Measurements from ENCODE around the gene CACNA1F. TPM values are rescaled to one million over a fixed set of nuclear protein-coding genes. Genes with fewer than 3 reads are reported as not detected.

Gene CACNA1F
- total RNA-seq, 1 experiment from 2014 or later = not detected

- Mint-ChIP-seq H3K27ac (ENCODE audit: low read depth, unreplicated experiment) (no peak overlapping the region), H3K9me3 (ENCODE audit: unreplicated experiment) (peaks cover 12% of the 10 kb centered on the region), H3K27me3 (ENCODE audit: insufficient read depth, unreplicated experiment) (no peaks in the 10 kb centered on the region), H3K36me3 (ENCODE audit: insufficient read depth, unreplicated experiment) (no peaks in the 10 kb centered on the region), H3K4me1 (ENCODE audit: insufficient read depth, unreplicated experiment) (no peaks in the 10 kb centered on the region), H3K4me3 (ENCODE audit: unreplicated experiment) (no peak overlapping the region)
- ChIA-PET POLR2A (no interaction called here), CTCF (interaction anchor here (0.6 to 1.1 kb wide), 2 partner anchors 19 to 127 kb away, joined by 3 to 4 read pairs; no protein-coding TSS in a partner anchor)
- BruUV-seq (replicated peaks) = no TSS peak
- DNase-seq (ENCODE audit: unreplicated experiment) = no peak
- intact Hi-C loops (cut with micrococcal nuclease) = no loop called here
- TF ChIP-seq, protein P1, sequence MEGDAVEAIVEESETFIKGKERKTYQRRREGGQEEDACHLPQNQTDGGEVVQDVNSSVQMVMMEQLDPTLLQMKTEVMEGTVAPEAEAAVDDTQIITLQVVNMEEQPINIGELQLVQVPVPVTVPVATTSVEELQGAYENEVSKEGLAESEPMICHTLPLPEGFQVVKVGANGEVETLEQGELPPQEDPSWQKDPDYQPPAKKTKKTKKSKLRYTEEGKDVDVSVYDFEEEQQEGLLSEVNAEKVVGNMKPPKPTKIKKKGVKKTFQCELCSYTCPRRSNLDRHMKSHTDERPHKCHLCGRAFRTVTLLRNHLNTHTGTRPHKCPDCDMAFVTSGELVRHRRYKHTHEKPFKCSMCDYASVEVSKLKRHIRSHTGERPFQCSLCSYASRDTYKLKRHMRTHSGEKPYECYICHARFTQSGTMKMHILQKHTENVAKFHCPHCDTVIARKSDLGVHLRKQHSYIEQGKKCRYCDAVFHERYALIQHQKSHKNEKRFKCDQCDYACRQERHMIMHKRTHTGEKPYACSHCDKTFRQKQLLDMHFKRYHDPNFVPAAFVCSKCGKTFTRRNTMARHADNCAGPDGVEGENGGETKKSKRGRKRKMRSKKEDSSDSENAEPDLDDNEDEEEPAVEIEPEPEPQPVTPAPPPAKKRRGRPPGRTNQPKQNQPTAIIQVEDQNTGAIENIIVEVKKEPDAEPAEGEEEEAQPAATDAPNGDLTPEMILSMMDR (IDR thresholded peaks at IDR 0.05; ENCODE audit: unreplicated experiment) = no peak
These were observed 23.5 kb downstream of the CACNA1F start for GRCh38 chrX:49209434-49210251.

DNA sequence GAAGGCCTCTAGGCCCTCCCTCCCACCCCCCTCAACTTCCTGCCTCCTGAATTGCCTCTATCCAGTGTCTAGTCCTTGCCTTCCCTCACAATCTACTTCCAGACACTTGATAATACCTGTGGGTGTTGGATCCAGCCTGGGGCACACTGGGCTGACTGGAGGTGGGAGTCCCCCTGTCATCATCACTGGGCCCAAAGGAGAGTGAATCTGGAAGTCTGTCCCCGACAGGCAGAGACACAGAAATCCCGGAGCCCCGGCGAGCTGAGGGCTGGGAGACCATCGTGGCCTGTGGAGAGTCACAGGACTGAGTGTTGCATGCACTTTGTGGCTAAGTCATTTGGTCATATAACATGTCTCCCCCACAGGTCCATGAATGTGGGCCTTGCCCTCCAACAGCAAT is 24.7 kb downstream of the CACNA1F start:
- Mint-ChIP-seq H3K27ac (ENCODE audit: low read depth, unreplicated experiment) (no peak overlapping the region), H3K27me3 (ENCODE audit: insufficient read depth, unreplicated experiment) (no peaks in the 10 kb centered on the region), H3K36me3 (ENCODE audit: insufficient read depth, unreplicated experiment) (no peaks in the 10 kb centered on the region), H3K4me1 (ENCODE audit: insufficient read depth, unreplicated experiment) (no peaks in the 10 kb centered on the region), H3K9me3 (ENCODE audit: unreplicated experiment) (peaks cover 9% of the 10 kb centered on the region), H3K4me3 (ENCODE audit: unreplicated experiment) (no peak overlapping the region)
- CTCF ChIA-PET = interaction anchor here (1.1 to 1.8 kb wide), 2 partner anchors 16 to 20 kb away, joined by 4 to 6 read pairs; no protein-coding TSS in a partner anchor
- DNase-seq (ENCODE audit: unreplicated experiment) = no peak
- TF ChIP-seq, protein P1 (IDR thresholded peaks at IDR 0.05; ENCODE audit: unreplicated experiment) = no peak
- POLR2A ChIA-PET = interaction anchor here (0.9 kb wide), 1 partner anchor 9 kb away, joined by 3 read pairs; no protein-coding TSS in a partner anchor
- no TSS peak for BruUV-seq (replicated peaks)
- intact Hi-C loops (cut with micrococcal nuclease) = no loop called here

- no TSS peak for BruUV-seq (replicated peaks)
- ChIA-PET POLR2A (no interaction called here), CTCF (no interaction called here)
- Mint-ChIP-seq H3K27ac (ENCODE audit: low read depth, unreplicated experiment) (no peak overlapping the region), H3K4me1 (ENCODE audit: insufficient read depth, unreplicated experiment) (no peaks in the 10 kb centered on the region), H3K4me3 (ENCODE audit: unreplicated experiment) (no peak overlapping the region), H3K36me3 (ENCODE audit: insufficient read depth, unreplicated experiment) (no peaks in the 10 kb centered on the region), H3K27me3 (ENCODE audit: insufficient read depth, unreplicated experiment) (no peaks in the 10 kb centered on the region), H3K9me3 (ENCODE audit: unreplicated experiment) (no peaks in the 10 kb centered on the region)
- DNase-seq (ENCODE audit: unreplicated experiment) = no peak
- TF ChIP-seq, protein P1 (IDR thresholded peaks at IDR 0.05; ENCODE audit: unreplicated experiment) = no peak
- intact Hi-C loops (cut with micrococcal nuclease) = no loop called here
These were observed 26.6 kb downstream of the CACNA1F start for GRCh38 chrX:49206543-49206942.

DNA sequence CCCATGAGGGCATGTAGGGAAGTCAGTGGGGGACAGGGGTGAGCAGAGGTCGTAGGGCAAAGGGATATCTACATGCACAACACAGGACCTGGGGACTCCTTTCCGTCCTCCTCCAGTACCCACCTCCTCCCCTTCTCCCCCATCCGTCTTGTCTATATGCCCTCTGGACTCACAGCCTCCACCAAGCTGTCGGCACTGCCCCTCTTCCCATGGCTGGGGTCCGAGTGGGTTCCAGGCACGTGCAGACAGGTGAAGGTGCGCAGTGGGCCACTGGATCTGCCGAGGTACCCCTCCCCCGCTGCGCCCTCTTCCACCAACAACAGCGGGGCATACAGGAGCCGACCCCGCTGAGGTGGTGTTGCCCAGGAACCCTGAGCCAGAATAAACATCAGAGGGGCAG is 27.7 kb downstream of the CACNA1F start:
- Mint-ChIP-seq H3K9me3 (ENCODE audit: unreplicated experiment) (no peaks in the 10 kb centered on the region), H3K36me3 (ENCODE audit: insufficient read depth, unreplicated experiment) (no peaks in the 10 kb centered on the region), H3K4me3 (ENCODE audit: unreplicated experiment) (no peak overlapping the region), H3K27me3 (ENCODE audit: insufficient read depth, unreplicated experiment) (no peaks in the 10 kb centered on the region), H3K4me1 (ENCODE audit: insufficient read depth, unreplicated experiment) (no peaks in the 10 kb centered on the region), H3K27ac (ENCODE audit: low read depth, unreplicated experiment) (no peak overlapping the region)
- intact Hi-C loops (cut with micrococcal nuclease) = no loop called here
- POLR2A ChIA-PET = interaction anchor here (0.7 kb wide), 1 partner anchor 43 kb away, joined by 5 read pairs; no protein-coding TSS in a partner anchor
- BruUV-seq (replicated peaks) = no TSS peak
- no peak for DNase-seq (ENCODE audit: unreplicated experiment)
- CTCF ChIA-PET = interaction anchor here (0.7 kb wide), 1 partner anchor 24 kb away, joined by 3 read pairs; no protein-coding TSS in a partner anchor
- TF ChIP-seq, protein P1 (IDR thresholded peaks at IDR 0.05; ENCODE audit: unreplicated experiment) = no peak
